Measurements from ENCODE around the gene MYBPC1. TPM values are rescaled to one million over a fixed set of nuclear protein-coding genes. Genes with fewer than 3 reads are reported as not detected.

The MYBPC1 gene
- total and polyA plus RNA-seq, 2 donors (not counting 1 experiment from before 2014, with no cell fraction given) = not detected

- ATAC-seq (ENCODE audit: low read depth) (no peak), DNase-seq (no peak)
- Mint-ChIP-seq H3K4me1 (peaks cover 13% of the 10 kb centered on the region), H3K27me3 (peaks cover 7% of the 10 kb centered on the region), H3K4me3 (no peak overlapping the region), H3K27ac (no peak overlapping the region), H3K9me3 (ENCODE audit: insufficient read depth) (no peaks in the 10 kb centered on the region)
- Histone ChIP-seq H3K27me3 (replicated peaks in 1 of 4; ENCODE audit: control extremely low read depth in 1 of 4, control insufficient read depth in 3 of 4, insufficient read depth in 4 of 4, low read length in 3 of 4) (no peaks in the 10 kb centered on the region), H3K4me1 (ENCODE audit: control insufficient read depth in 2 of 2, insufficient read depth in 2 of 2, low read length in 2 of 2) (peaks cover 12 to 13% of the 10 kb centered on the region in 2 donors), H3K9ac (ENCODE audit: low read length) (no peak overlapping the region), H3K27ac (ENCODE audit: low read length in 2 of 2) (no peak overlapping the region), H2AFZ (ENCODE audit: insufficient read depth, low read depth, low read length, poor library complexity, severe bottlenecking) (no peak overlapping the region), H3K9me3 (ENCODE audit: control extremely low read depth in 1 of 3, control insufficient read depth in 2 of 3, insufficient read depth in 1 of 3, low read length in 2 of 3) (peaks cover 0 to 4% (median 0%) of the 10 kb centered on the region in 3 donors), H4K20me1 (ENCODE audit: control insufficient read depth, insufficient read depth, low read length, poor library complexity, severe bottlenecking) (no peaks in the 10 kb centered on the region), H3K4me3 (ENCODE audit: control extremely low read depth in 1 of 5, extremely low read depth in 1 of 5, insufficient read depth in 1 of 5, low read depth in 2 of 5, low read length in 4 of 5) (no peak overlapping the region), H3K4me2 (replicated peaks; ENCODE audit: low read depth, low read length, poor library complexity, severe bottlenecking) (no peak overlapping the region), H3K36me3 (replicated peaks in 1 of 2; ENCODE audit: control extremely low read depth in 1 of 2, control insufficient read depth in 1 of 2, extremely low read depth in 1 of 2, insufficient read depth in 2 of 2, low read length in 1 of 2) (no peaks in the 10 kb centered on the region), H3K79me2 (ENCODE audit: control insufficient read depth, insufficient read depth, low read length) (no peaks in the 10 kb centered on the region)
- TF ChIP-seq EZH2 (IDR thresholded peaks at IDR 0.05; ENCODE audit: borderline replicate concordance, insufficient read depth, low read depth, low read length, poor library complexity, severe bottlenecking) (no peak), CTCF (IDR thresholded peaks at IDR 0.05) (no peak)
- ChIA-PET CTCF (interaction anchor here (1.4 kb wide), 1 partner anchor 94 kb away, joined by 4 read pairs; no protein-coding TSS in a partner anchor), POLR2A (no interaction called here)
- intact Hi-C loops (cut with micrococcal nuclease) = no loop called here
- 93% methylated on average over 4 of the region's 7 CpGs for whole genome bisulfite sequencing (ENCODE audit: insufficient coverage)
Observed at GRCh38 chr12:101666052-101666728, 71.4 kb downstream of the MYBPC1 start.

DNA sequence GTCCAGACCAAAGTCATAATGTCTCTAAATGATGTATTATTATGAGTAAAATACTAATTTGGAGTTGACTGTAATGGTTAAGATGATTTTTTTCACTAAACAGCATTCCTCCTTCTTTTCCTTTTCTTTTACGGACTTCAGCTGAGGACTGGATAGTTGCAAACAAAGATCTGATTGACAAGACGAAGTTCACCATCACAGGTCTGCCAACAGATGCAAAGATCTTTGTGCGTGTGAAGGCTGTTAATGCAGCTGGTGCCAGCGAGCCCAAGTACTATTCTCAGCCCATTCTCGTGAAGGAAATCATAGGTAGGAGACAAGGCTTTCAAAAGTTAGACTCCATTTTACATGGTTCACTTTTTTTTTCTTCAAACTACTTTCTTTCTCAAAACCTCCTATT is 72.8 kb downstream of the MYBPC1 start:
- no peaks in the 10 kb centered on the region for H3K9me3 Mint-ChIP-seq (ENCODE audit: insufficient read depth)
- Histone ChIP-seq H3K9ac (ENCODE audit: low read length) (no peak overlapping the region), H3K4me2 (replicated peaks; ENCODE audit: low read depth, low read length, poor library complexity, severe bottlenecking) (no peak overlapping the region), H3K4me1 (ENCODE audit: control insufficient read depth in 2 of 2, insufficient read depth in 2 of 2, low read length in 2 of 2) (peaks cover 22 to 25% of the 10 kb centered on the region in 2 donors), H4K20me1 (ENCODE audit: control insufficient read depth, insufficient read depth, low read length, poor library complexity, severe bottlenecking) (no peaks in the 10 kb centered on the region), H2AFZ (ENCODE audit: insufficient read depth, low read depth, low read length, poor library complexity, severe bottlenecking) (no peak overlapping the region), H3K4me3 (ENCODE audit: control extremely low read depth in 1 of 5, extremely low read depth in 1 of 5, insufficient read depth in 1 of 5, low read depth in 2 of 5, low read length in 4 of 5) (no peak overlapping the region), H3K79me2 (ENCODE audit: control insufficient read depth, insufficient read depth, low read length) (no peaks in the 10 kb centered on the region), H3K9me3 (ENCODE audit: control extremely low read depth in 1 of 3, control insufficient read depth in 2 of 3, insufficient read depth in 1 of 3, low read length in 2 of 3) (no peaks in the 10 kb centered on the region), H3K27ac (ENCODE audit: low read length in 2 of 2) (no peak overlapping the region), H3K27me3 (replicated peaks in 1 of 4; ENCODE audit: control extremely low read depth in 1 of 4, control insufficient read depth in 3 of 4, insufficient read depth in 4 of 4, low read length in 3 of 4) (no peaks in the 10 kb centered on the region), H3K36me3 (replicated peaks in 1 of 2; ENCODE audit: control extremely low read depth in 1 of 2, control insufficient read depth in 1 of 2, extremely low read depth in 1 of 2, insufficient read depth in 2 of 2, low read length in 1 of 2) (no peaks in the 10 kb centered on the region)
- WGBS (ENCODE audit: insufficient coverage) = 100% methylated on average over 2 of the region's 5 CpGs
- CTCF ChIA-PET = interaction anchor here (1.2 to 1.4 kb wide), 3 partner anchors 9 to 92 kb away, joined by 3 to 4 read pairs (median 4); no protein-coding TSS in a partner anchor
- H3K27ac Mint-ChIP-seq = no peak overlapping the region
- intact Hi-C loops (cut with micrococcal nuclease) = no loop called here
- ATAC-seq (ENCODE audit: low read depth) (no peak), DNase-seq (no peak)
- POLR2A ChIA-PET = no interaction called here
- H3K4me1 Mint-ChIP-seq = peaks cover 22% of the 10 kb centered on the region
- no peak overlapping the region for H3K4me3 Mint-ChIP-seq
- peaks cover 7% of the 10 kb centered on the region for H3K27me3 Mint-ChIP-seq
- no peak for TF ChIP-seq EZH2 (IDR thresholded peaks at IDR 0.05; ENCODE audit: borderline replicate concordance, insufficient read depth, low read depth, low read length, poor library complexity, severe bottlenecking)
- TF ChIP-seq CTCF (IDR thresholded peaks at IDR 0.05) = no peak
